Stimulated activated CD4-positive, alpha-beta T cell treated with anti-CD3 and anti-CD28 coated beads, Interleukin-12 subunit alpha, Interleukin-12 subunit beta, amount 100 ng/mL, for 4 hours (primary cell): ENCODE measurements around the gene DNAH5.

Experiments
- DNase-seq: peaks from one replicate; pipeline ENCODE4 v3.0.0-alpha.2; 2020

The DNAH5 gene

GRCh38 chr5:13934125-13934524 is 10.4 kb downstream of the DNAH5 start:
- no peak for DNase-seq

GRCh38 chr5:13932561-13932960 is 11.9 kb downstream of the DNAH5 start:
- no peak for DNase-seq

- no peak for DNase-seq
Observed at GRCh38 chr5:13932011-13932410, 12.5 kb downstream of the DNAH5 start.

GRCh38 chr5:13930541-13931171 is 13.8 kb downstream of the DNAH5 start:
- DNase-seq = no peak

GRCh38 chr5:13926731-13927130 is 17.8 kb downstream of the DNAH5 start:
- no peak for DNase-seq

GRCh38 chr5:13921578-13921977 is 22.9 kb downstream of the DNAH5 start:
- DNase-seq = no peak

- DNase-seq = no peak
Observed at GRCh38 chr5:13919786-13920185, 24.7 kb downstream of the DNAH5 start.

- DNase-seq = no peak
Observed at GRCh38 chr5:13919087-13919486, 25.4 kb downstream of the DNAH5 start.

GRCh38 chr5:13917061-13917460 is 27.4 kb downstream of the DNAH5 start:
- no peak for DNase-seq

GRCh38 chr5:13913962-13914361 is 30.5 kb downstream of the DNAH5 start:
- DNase-seq = no peak

GRCh38 chr5:13910637-13911288 is 33.7 kb downstream of the DNAH5 start:
- DNase-seq = no peak

- DNase-seq = no peak
Observed at GRCh38 chr5:13910201-13910600, 34.3 kb downstream of the DNAH5 start.

- DNase-seq = no peak
Observed at GRCh38 chr5:13909271-13909670, 35.2 kb downstream of the DNAH5 start.

- no peak for DNase-seq
Observed at GRCh38 chr5:13898569-13898968, 45.9 kb downstream of the DNAH5 start.

GRCh38 chr5:13878357-13878756 is 66.1 kb downstream of the DNAH5 start:
- no peak for DNase-seq

GRCh38 chr5:13866792-13867191 is 77.7 kb downstream of the DNAH5 start:
- DNase-seq = no peak

GRCh38 chr5:13865312-13865711 is 79.2 kb downstream of the DNAH5 start:
- no peak for DNase-seq

- DNase-seq = no peak
Observed at GRCh38 chr5:13860146-13860545, 84.3 kb downstream of the DNAH5 start.

- no peak for DNase-seq
Observed at GRCh38 chr5:13859270-13860065, 85.0 kb downstream of the DNAH5 start.

GRCh38 chr5:13843175-13843846 is 101.2 kb downstream of the DNAH5 start:
- no peak for DNase-seq

GRCh38 chr5:13833440-13833839 is 111.0 kb downstream of the DNAH5 start:
- DNase-seq = no peak

GRCh38 chr5:13831351-13831750 is 113.1 kb downstream of the DNAH5 start:
- DNase-seq = no peak

- no peak for DNase-seq
Observed at GRCh38 chr5:13830536-13830935, 114.0 kb downstream of the DNAH5 start.

GRCh38 chr5:13821366-13821765 is 123.1 kb downstream of the DNAH5 start:
- DNase-seq = no peak
